Thymus (tissue), 11 donors: ENCODE measurements around the gene URAD. TPM values are rescaled to one million over a fixed set of nuclear protein-coding genes. Genes with fewer than 3 reads are reported as not detected.
"Not testable (repeated sequence)": the region's sequence is repeated elsewhere in the genome, so short reads cannot be mapped to it uniquely, and the experiment has no call there.

Experiments
- DNase-seq, 9 donors: peaks; one replicate each; pipeline ENCODE4 v3.0.0-alpha.2; 2013; ENCODE audit warnings: low spot score in 9 of 9, low read depth in 6 of 9, missing footprints in 1 of 9
- H3K27ac ChIP-seq, 2 donors: one replicate each; pipeline ENCODE4 v1.5.1; 2013; ENCODE audit warnings: control low read depth in 1 of 2, low read depth in 1 of 2, low read length in 1 of 2, mild to moderate bottlenecking in 1 of 2, moderate library complexity in 1 of 2
- H3K27me3 ChIP-seq, 2 donors: one replicate each; pipeline ENCODE4 v1.5.1; 2013; ENCODE audit warnings: low read length in 1 of 2; ENCODE audit not compliant: control insufficient read depth in 2 of 2, insufficient read depth in 1 of 2
- H3K36me3 ChIP-seq, 2 donors: one replicate each; pipeline ENCODE4 v1.5.1; 2013; ENCODE audit warnings: low read length in 1 of 2, mild to moderate bottlenecking in 1 of 2, moderate library complexity in 1 of 2; ENCODE audit not compliant: control insufficient read depth in 2 of 2, insufficient read depth in 2 of 2
- H3K4me1 ChIP-seq, 2 donors: one replicate each; pipeline ENCODE4 v1.5.1; 2013; ENCODE audit warnings: low read length in 2 of 2; ENCODE audit not compliant: control insufficient read depth in 2 of 2, insufficient read depth in 2 of 2
- H3K4me3 ChIP-seq, 2 donors: one replicate each; pipeline ENCODE4 v1.5.1; 2013; ENCODE audit warnings: low read length in 2 of 2, control low read depth in 1 of 2, mild to moderate bottlenecking in 1 of 2
- H3K9me3 ChIP-seq, 2 donors: one replicate each; pipeline ENCODE4 v1.5.1; 2013; ENCODE audit warnings: low read length in 1 of 2, mild to moderate bottlenecking in 1 of 2; ENCODE audit not compliant: control insufficient read depth in 2 of 2, insufficient read depth in 1 of 2
- WGBS: extraction: QIAGEN DNeasy Blood & Tissue Kit; methylation state at CpG from one replicate; pipeline ENCODE4 v1.1.7; 2013; 5-methylcytosine and 5-hydroxymethylcytosine counted together
- polyA plus RNA-seq: library from polyadenylated mRNA; stranded (reverse); fragments of 200-250 nt; gene quantifications from one replicate; pipeline ENCODE4 v1.2.3, GENCODE V29; 2013
- total RNA-seq: library from RNA; stranded (reverse); fragments of 120-200 nt; gene quantifications from one replicate; pipeline ENCODE4 v1.2.4, GENCODE V29; 2013
- donor health status: healthy.

URAD gene
- total and polyA plus RNA-seq, 2 donors, result 0.38 to 0.39 TPM

DNA sequence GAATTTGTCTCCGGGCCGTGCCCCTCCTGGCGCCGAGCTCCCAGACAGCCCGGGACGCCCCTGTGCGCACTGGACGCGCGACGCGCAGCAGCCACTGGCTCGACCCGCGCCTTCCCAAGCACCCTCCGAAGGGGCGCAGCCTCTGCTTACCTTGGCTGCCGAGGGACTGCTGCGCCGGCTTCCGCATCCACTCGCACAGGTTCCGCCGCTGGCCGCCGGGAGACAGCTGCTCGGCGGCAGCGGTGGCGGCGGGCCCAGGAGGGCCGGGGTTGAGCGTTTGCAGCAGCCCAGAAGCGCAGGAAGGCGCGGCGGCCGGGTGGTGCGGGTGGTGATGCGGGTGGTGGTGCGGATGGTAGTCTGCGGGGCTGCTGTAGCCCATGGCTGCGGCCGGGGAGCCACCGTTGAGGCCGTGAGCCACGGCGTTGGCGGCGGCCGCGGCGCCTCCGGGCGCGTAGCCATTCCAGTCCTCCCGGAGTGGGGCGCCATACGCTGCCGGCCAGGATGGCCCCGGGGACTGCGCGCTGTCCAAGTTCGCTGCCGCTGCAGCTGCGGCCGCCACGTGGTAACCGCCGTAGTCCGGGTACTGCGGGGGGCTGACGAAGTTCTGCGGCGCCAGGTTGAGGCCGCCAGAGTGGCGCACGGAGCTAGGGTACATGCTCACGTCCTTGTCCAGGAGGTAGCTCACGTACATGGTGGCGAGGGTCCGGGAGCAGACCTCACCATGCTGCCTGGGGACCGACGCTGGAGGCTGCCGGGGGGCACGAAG is 20.0 kb downstream of the URAD start:
- peaks cover 89 to 100% of the 10 kb centered on the region in 2 donors for H3K27me3 ChIP-seq
- H3K9me3 ChIP-seq, result no peaks in the 10 kb centered on the region
- no peaks in the 10 kb centered on the region for H3K4me1 ChIP-seq
- no peak overlapping the region for H3K27ac ChIP-seq
- H3K4me3 ChIP-seq, result no peak overlapping the region
- H3K36me3 ChIP-seq, result no peaks in the 10 kb centered on the region
- WGBS, result 3% methylated on average over 86 of the region's 86 CpGs
- no peak for DNase-seq

DNA sequence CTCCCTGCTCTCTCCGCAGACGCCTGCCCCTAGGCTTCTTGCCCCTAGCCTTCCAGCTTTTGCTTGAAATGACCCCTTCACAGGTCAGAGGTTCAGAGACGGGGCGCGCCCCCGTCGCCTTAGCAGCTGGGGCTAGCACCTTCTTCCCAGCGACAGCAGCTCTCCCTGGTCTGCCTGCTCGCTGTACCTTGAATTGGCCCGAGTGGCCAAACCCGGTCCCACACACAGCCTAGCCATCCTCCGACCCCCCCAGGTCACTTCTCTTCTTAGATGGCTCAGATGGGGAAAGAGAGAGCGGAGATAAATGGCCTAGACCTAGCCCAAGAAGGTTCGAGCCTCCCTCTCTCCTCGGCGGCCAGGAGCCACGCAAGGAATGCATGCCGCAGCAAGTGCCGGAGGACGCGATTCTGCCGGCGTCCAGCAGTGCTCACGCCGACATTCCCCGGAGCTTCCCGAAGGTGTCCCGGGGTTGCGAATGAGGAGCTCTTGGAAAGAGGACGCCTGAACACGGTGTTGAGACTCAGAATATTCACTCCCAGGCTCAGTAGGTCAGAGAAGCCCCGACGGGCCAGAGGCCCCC is 20.7 kb downstream of the URAD start:
- Histone ChIP-seq H3K4me3 (no peak overlapping the region), H3K9me3 (no peaks in the 10 kb centered on the region), H3K36me3 (no peaks in the 10 kb centered on the region), H3K27ac (no peak overlapping the region), H3K4me1 (no peaks in the 10 kb centered on the region), H3K27me3 (peaks cover 88 to 100% of the 10 kb centered on the region in 2 donors)
- no peak for DNase-seq
- WGBS, result 8% methylated on average over 33 of the region's 33 CpGs

DNA sequence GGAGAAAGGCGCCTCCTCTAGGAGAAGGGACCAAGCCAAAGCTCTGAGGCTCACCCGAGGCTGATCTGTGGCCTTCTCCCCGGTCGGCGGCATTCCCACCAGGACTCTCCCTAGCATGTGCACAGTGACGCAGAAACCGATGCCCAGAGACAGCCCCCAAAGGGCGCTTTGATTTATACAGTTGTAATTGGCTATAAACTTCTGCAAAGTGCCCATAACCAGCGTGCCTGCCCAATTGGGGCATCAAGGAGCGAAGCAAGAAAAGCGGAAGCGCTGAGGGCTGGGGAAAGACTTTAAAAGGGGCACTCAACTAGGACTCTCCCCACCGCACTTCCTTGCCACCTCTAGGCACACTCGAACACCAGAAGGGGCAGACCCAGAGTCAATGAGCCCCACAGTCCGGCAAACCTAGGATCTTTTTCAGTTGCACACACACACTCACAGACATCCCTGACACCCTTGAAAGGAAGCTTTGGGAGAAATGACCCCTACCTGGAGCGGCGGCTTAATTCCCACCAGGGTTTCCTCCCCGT is 21.2 kb downstream of the URAD start:
- H3K27me3 ChIP-seq, result peaks cover 88 to 100% of the 10 kb centered on the region in 2 donors
- no peak overlapping the region for H3K27ac ChIP-seq
- no peak overlapping the region for H3K4me3 ChIP-seq
- H3K9me3 ChIP-seq, result no peaks in the 10 kb centered on the region
- WGBS, result 6% methylated on average over 18 of the region's 18 CpGs
- H3K4me1 ChIP-seq, result no peaks in the 10 kb centered on the region
- DNase-seq, result no peak
- no peaks in the 10 kb centered on the region for H3K36me3 ChIP-seq

DNA sequence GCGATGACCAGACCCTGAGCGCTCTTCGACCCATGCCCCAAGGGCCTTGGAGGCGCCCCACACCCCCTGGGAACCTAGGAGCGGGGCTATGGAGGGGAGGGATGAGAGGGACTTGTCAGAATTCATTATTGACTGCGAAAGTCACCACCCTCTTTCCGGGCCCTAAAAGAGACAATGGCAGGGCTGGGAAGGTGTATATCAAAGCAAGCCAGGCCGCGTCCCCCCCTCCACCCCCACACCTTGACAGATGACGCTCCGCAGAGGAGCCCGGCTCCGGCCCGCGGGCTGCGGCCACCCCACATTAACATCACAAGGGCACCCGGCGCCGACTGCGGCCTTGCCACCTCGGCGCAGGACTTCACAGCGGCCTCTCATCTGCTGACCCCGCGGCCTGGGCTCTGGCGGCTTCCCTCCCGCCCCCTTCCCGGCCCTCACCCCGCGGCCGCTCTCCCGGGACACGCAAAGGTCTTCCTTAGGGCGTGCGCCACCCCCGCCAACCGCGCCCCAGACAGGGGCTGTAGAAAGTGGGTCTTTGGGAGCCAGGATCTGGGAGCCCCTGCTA is 21.8 kb downstream of the URAD start:
- Histone ChIP-seq H3K27me3 (peaks cover 87 to 100% of the 10 kb centered on the region in 2 donors), H3K27ac (no peak overlapping the region), H3K4me3 (no peak overlapping the region), H3K9me3 (no peaks in the 10 kb centered on the region), H3K36me3 (no peaks in the 10 kb centered on the region), H3K4me1 (no peaks in the 10 kb centered on the region)
- 8% methylated on average over 38 of the region's 38 CpGs for WGBS
- no peak for DNase-seq

DNA sequence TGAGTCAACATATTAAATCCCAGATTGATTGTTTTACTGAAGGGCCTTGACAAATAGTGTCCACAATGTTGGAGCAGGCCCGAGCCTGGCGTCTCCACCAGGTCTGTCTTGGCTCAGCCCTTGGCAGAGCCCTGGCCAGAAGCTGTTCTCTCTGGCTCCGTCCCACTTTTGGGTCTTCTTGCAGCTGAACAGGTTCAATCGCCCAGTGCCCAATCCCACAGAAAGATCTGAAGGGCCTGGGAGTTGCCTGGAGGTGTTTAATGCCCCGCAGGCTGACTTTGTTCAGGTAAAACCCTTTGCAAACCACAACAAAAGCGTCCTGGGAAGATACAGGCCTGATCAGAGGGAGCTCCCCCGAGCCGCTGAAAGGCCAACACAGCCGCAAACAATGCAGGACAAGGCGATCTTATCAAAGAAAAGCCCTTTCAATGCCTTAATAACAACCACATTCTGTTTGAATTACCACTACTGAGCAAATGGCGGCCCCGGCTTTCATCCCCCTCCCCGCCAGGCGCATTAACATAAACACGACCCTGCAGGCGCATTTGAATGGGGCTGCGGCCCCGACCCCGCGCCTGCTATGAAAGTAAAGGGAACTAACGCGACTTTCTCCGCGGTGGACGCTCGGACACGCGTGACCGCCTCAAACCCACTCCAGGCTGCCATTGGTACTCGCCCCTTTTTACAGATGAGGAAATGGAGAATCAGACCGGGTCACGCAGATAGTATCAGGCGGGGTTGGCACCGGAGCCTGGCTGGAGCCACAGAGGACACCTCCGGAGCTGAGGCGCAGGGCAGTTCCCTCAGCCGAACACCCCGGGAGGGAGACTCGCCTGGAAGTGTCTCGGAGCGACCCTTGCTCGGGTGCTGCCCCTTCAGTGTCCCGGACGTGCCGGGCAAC is 22.5 kb downstream of the URAD start:
- DNase-seq, result no peak
- Histone ChIP-seq H3K27me3 (peaks cover 87 to 100% of the 10 kb centered on the region in 2 donors), H3K36me3 (no peaks in the 10 kb centered on the region), H3K4me3 (no peak overlapping the region), H3K4me1 (no peaks in the 10 kb centered on the region), H3K9me3 (no peaks in the 10 kb centered on the region), H3K27ac (no peak overlapping the region)
- WGBS, result 15% methylated on average over 45 of the region's 45 CpGs

DNA sequence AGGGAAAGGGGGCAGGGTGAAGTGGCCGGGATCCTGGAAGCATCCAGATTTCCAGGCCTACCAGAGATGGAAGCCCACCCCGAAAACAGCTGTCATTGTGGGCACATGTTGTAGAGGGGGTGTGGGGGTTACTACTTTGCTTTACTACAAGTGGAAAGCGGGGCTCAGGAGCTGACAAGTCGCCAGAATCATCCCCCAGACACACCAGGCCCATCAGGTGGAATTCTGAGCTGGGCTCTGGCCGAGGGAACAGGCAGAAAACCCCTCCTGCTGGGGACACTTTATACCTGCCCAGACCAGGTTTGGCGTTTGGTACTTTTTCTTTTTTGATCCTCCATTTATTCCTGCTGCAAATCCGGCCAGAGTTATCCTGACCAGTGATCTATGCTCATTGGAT is 23.2 kb downstream of the URAD start:
- peaks cover 87 to 100% of the 10 kb centered on the region in 2 donors for H3K27me3 ChIP-seq
- WGBS, result 58% methylated on average over 7 of the region's 7 CpGs
- no peak for DNase-seq
- H3K27ac ChIP-seq, result no peak overlapping the region
- no peak overlapping the region for H3K4me3 ChIP-seq
- no peaks in the 10 kb centered on the region for H3K36me3 ChIP-seq
- no peaks in the 10 kb centered on the region for H3K9me3 ChIP-seq
- H3K4me1 ChIP-seq, result peaks cover 0 to under 1% of the 10 kb centered on the region in 2 donors

DNA sequence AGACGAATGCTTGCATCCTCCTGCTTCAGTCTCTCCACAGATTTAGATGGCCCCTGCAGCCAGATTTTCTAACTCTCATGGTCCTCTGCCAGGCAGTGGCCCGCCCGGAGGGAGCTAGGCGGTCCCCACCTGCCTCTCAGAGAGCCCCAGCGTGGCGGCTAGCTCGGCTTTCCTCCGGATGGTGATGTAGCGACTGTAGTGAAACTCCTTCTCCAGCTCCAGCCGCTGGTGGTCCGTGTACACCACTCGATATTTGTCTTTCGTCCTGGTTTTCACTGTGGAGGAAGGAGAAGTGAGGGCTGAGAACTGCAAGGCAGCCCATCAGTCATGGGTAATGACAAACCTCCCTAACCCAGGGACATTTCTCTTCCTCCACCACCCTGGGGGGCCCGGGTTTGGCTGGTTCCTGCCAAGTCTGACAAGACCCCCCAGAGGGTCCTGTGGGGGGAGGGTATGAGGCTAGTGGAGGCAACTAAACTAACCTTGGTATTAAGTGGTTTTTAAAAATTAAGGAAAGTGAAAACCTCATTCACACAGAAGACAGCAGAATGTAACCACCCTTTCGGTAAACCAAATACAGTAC is 23.7 kb downstream of the URAD start:
- H3K9me3 ChIP-seq, result no peaks in the 10 kb centered on the region
- H3K27me3 ChIP-seq, result peaks cover 90 to 100% of the 10 kb centered on the region in 2 donors
- DNase-seq, result no peak
- H3K4me1 ChIP-seq, result peaks cover 0 to 3% of the 10 kb centered on the region in 2 donors
- H3K27ac ChIP-seq, result no peak overlapping the region
- no peaks in the 10 kb centered on the region for H3K36me3 ChIP-seq
- WGBS, result 23% methylated on average over 15 of the region's 15 CpGs
- no peak overlapping the region for H3K4me3 ChIP-seq

DNA sequence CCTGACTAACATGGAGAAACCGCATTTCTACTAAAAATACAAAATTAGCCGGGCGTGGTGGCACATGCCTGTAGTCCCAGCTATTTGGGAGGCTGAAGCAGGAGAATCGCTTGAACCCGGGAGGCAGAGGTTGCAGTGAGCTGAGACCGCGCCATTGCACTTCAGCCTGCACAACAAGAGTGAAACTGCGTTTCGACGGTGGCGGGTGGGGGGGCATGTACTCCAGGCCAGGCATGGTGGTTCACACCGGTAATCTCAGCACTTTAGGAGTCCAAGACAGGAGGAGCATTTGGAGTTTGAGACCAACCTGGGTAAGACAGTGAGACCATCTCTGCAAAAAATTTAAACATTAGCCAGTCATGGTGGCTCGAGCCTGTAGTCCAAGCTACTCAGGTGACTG is 24.3 kb downstream of the URAD start:
- not testable (repeated sequence) for H3K4me1 ChIP-seq, H3K27ac ChIP-seq
- peaks cover 91 to 100% of the 10 kb centered on the region in 2 donors for H3K27me3 ChIP-seq

More for the DNA sequence above, 24.3 kb downstream of the URAD start:
- H3K36me3 ChIP-seq, H3K9me3 ChIP-seq, H3K4me3 ChIP-seq, DNase-seq: not testable (repeated sequence)
- WGBS, result 63% methylated on average over 13 of the region's 13 CpGs
